Kidney (tissue), 14 donors: ENCODE data around the gene ZNF829. TPM values are rescaled to one million over a fixed set of nuclear protein-coding genes. Genes with fewer than 3 reads are reported as not detected.

ENCODE experiments used
- DNase-seq, 5 donors: peaks; one replicate each; pipeline ENCODE4 v3.0.0-alpha.2; 2013 to 2020
- FAIRE-seq: peaks from 2 replicates; lab custom pipeline; 2012; peaks lifted over from hg19 to GRCh38; lab: Jason Lieb, UNC
- H3K27ac ChIP-seq, 2 donors: one replicate each; pipeline ENCODE4 v1.7.0; 2013; ENCODE audit warnings: low read depth in 2 of 2, low read length in 2 of 2, inconsistent platforms in 1 of 2
- H3K27me3 ChIP-seq: one replicate; pipeline ENCODE4 v1.7.1; 2013; ENCODE audit warnings: low read length, inconsistent platforms; ENCODE audit not compliant: control insufficient read depth, insufficient read depth
- H3K36me3 ChIP-seq, 3 donors: one replicate each; pipeline versions ENCODE4 v1.7.0 to v1.7.1; 2013; ENCODE audit warnings: low read length in 3 of 3, control low read depth in 1 of 3, inconsistent platforms in 1 of 3; ENCODE audit not compliant: insufficient read depth in 3 of 3, control insufficient read depth in 2 of 3
- H3K4me1 ChIP-seq, 3 donors: one replicate each; pipeline versions ENCODE4 v1.7.0 to v1.7.1; 2013; ENCODE audit warnings: low read length in 3 of 3, inconsistent platforms in 1 of 3, low read depth in 1 of 3; ENCODE audit not compliant: control insufficient read depth in 2 of 3, insufficient read depth in 2 of 3
- H3K4me3 ChIP-seq, 3 donors: one replicate each; pipeline versions ENCODE4 v1.7.0 to v1.8.1; 2013; ENCODE audit warnings: low read length in 3 of 3, control low read depth in 1 of 3, inconsistent platforms in 1 of 3
- H3K9ac ChIP-seq, 3 donors: one replicate each; pipeline versions ENCODE4 v1.7.0 to v1.7.1; 2013; ENCODE audit warnings: low read length in 3 of 3, control low read depth in 1 of 3, inconsistent platforms in 1 of 3
- H3K9me3 ChIP-seq, 3 donors: one replicate each; pipeline versions ENCODE4 v1.7.0 to v1.7.1; 2013; ENCODE audit warnings: low read length in 3 of 3, control low read depth in 1 of 3, inconsistent platforms in 1 of 3; ENCODE audit not compliant: control insufficient read depth in 2 of 3, insufficient read depth in 1 of 3
- CTCF ChIP-seq: IDR thresholded peaks from 3 replicates; pipeline ENCODE4 v1.5.1; 2012; ENCODE audit warnings: mild to moderate bottlenecking, moderate library complexity, borderline replicate concordance; ENCODE audit not compliant: insufficient read depth; ENCODE audit errors: extremely low read depth
- intact Hi-C: fragments of 100-400 bp; cut with DNase I; formaldehyde crosslinking; loops from one replicate; pipeline ENCODE4 v1.11.1; 2022
- polyA plus RNA-seq: library from polyadenylated mRNA; stranded (reverse); fragments of 350-450 nt; fragmentation: Illumina TruSeq; extraction: RNeasy Lipid Tissue Mini Kit (QIAGEN cat#74804); gene quantifications from one replicate; pipeline ENCODE4 v1.2.3, GENCODE V29; 2014; ENCODE audit warnings: low read depth, low replicate concordance; ENCODE audit not compliant: insufficient read depth
- total RNA-seq: library from RNA; stranded (reverse); fragmentation: NEBNext Ultra II Directional; extraction: Animal tissue kit (Norgen Biotek cat#: 25700); gene quantifications from one replicate; pipeline ENCODE4 v1.2.1, GENCODE V29; 2021
- donor health status: control.
- donor health status: control.
- donor health status: control.
- donor health status: control.
- donor health status: control.
- donor health status: DM: yes; HTN: yes; CAD: no.
- donor health status: Normal renal cell carcinoma (clear cell type).

The ZNF829 gene
- total and polyA plus RNA-seq, 2 donors from 2014 or later: 1.2 to 4.4 TPM

GRCh38 chr19:36918090-36918489 is 2.0 kb upstream of the ZNF829 start:
- Histone ChIP-seq H3K36me3 (peaks cover 0 to 11% (median 5%) of the 10 kb centered on the region in 3 donors), H3K27me3 (no peaks in the 10 kb centered on the region), H3K4me1 (peaks cover 0 to 8% (median 2%) of the 10 kb centered on the region in 3 donors), H3K9ac (no peak overlapping the region), H3K9me3 (no peaks in the 10 kb centered on the region), H3K27ac (no peak overlapping the region), H3K4me3 (no peak overlapping the region)
- DNase-seq (no peak), FAIRE-seq (no peak)
- intact Hi-C loops: no loop called here
- no peak for TF ChIP-seq CTCF

- H3K9me3 ChIP-seq: no peaks in the 10 kb centered on the region
- intact Hi-C loops: no loop called here
- peak overlapping the region; percentile 89 to 99 (median 94) for H3K4me3 ChIP-seq
- no peaks in the 10 kb centered on the region for H3K27me3 ChIP-seq
- no peak for TF ChIP-seq CTCF
- no peak for FAIRE-seq
- DNase-seq: peak in 4 of 5 donors; percentile 10 to 54 (median 36)
- peaks cover 0 to 5% (median 0%) of the 10 kb centered on the region in 3 donors for H3K36me3 ChIP-seq
- peaks cover 0 to 8% (median 2%) of the 10 kb centered on the region in 3 donors for H3K4me1 ChIP-seq
- peak overlapping the region; percentile 75 to 97 (median 97) for H3K9ac ChIP-seq
- no peak overlapping the region for H3K27ac ChIP-seq
Measured at GRCh38 chr19:36916991-36917390, 900 bp upstream of the ZNF829 start.

GRCh38 chr19:36898422-36898821 is 17.7 kb downstream of the ZNF829 start:
- H3K36me3 ChIP-seq: peaks cover 6 to 41% (median 11%) of the 10 kb centered on the region in 3 donors
- no peak for TF ChIP-seq CTCF
- intact Hi-C loops: no loop called here
- H3K9me3 ChIP-seq: peaks cover 16 to 64% (median 51%) of the 10 kb centered on the region in 3 donors
- DNase-seq: no peak
- no peaks in the 10 kb centered on the region for H3K27me3 ChIP-seq
- no peak overlapping the region for H3K27ac ChIP-seq
- no peak for FAIRE-seq
- no peak overlapping the region for H3K9ac ChIP-seq
- no peaks in the 10 kb centered on the region for H3K4me1 ChIP-seq
- no peak overlapping the region for H3K4me3 ChIP-seq
